HG03103 (cell line): ENCODE data around the gene BAIAP2.

ENCODE experiments used
- ATAC-seq: cut with Tn5 transposase; IDR thresholded peaks from one replicate; pipeline ENCODE4 v1.9.1; 2021; ENCODE audit warnings: low read depth; ENCODE audit not compliant: unreplicated experiment

BAIAP2 gene

GRCh38 chr17:81102869-81103268 lies 67.9 kb downstream of the BAIAP2 start:
- ATAC-seq = no peak

GRCh38 chr17:81103379-81103778 lies 68.4 kb downstream of the BAIAP2 start:
- ATAC-seq = no peak

GRCh38 chr17:81106716-81107115 lies 71.8 kb downstream of the BAIAP2 start:
- no peak for ATAC-seq

GRCh38 chr17:81108220-81108619 lies 73.3 kb downstream of the BAIAP2 start:
- ATAC-seq = no peak

- ATAC-seq = no peak
Observed at GRCh38 chr17:81109957-81110356, 75.0 kb downstream of the BAIAP2 start.

GRCh38 chr17:81110488-81111040 lies 75.6 kb downstream of the BAIAP2 start:
- no peak for ATAC-seq

- no peak for ATAC-seq
Observed at GRCh38 chr17:81111066-81111465, 76.1 kb downstream of the BAIAP2 start.

GRCh38 chr17:81112450-81112849 lies 77.5 kb downstream of the BAIAP2 start:
- ATAC-seq = no peak

GRCh38 chr17:81113158-81113724 lies 78.3 kb downstream of the BAIAP2 start:
- no peak for ATAC-seq

- no peak for ATAC-seq
Observed at GRCh38 chr17:81114351-81115093, 79.6 kb downstream of the BAIAP2 start.

- no peak for ATAC-seq
Observed at GRCh38 chr17:81115219-81115618, 80.3 kb downstream of the BAIAP2 start.

GRCh38 chr17:81115749-81116464 lies 81.0 kb downstream of the BAIAP2 start:
- ATAC-seq = no peak

- no peak for ATAC-seq
Observed at GRCh38 chr17:81116704-81117103, 81.8 kb downstream of the BAIAP2 start.

GRCh38 chr17:81117672-81118198 lies 82.8 kb downstream of the BAIAP2 start:
- ATAC-seq = no peak

GRCh38 chr17:81118308-81119221 lies 83.6 kb downstream of the BAIAP2 start:
- no peak for ATAC-seq

- ATAC-seq = no peak
Observed at GRCh38 chr17:81119223-81120148, 84.5 kb downstream of the BAIAP2 start.

- no peak for ATAC-seq
Observed at GRCh38 chr17:81120149-81120484, 85.2 kb downstream of the BAIAP2 start.

- ATAC-seq = no peak
Observed at GRCh38 chr17:81120695-81121621, 86.0 kb downstream of the BAIAP2 start.
